GM12878 (cell line): ENCODE results near the gene ADK. TPM values are rescaled to one million over a fixed set of nuclear protein-coding genes. Genes with fewer than 3 reads are reported as not detected.

ENCODE experiments used
- BACH1 ChIP-seq: fragments of 450-650 bp; IDR thresholded peaks from 2 replicates; pipeline ENCODE4 v1.6.1; 2017; ENCODE audit warnings: mild to moderate bottlenecking, borderline replicate concordance
- BMI1 ChIP-seq: fragments of 450-650 bp; IDR thresholded peaks from 2 replicates; pipeline ENCODE4 v1.6.1; 2016; ENCODE audit warnings: mild to moderate bottlenecking, moderate library complexity, borderline replicate concordance
- CBX3 ChIP-seq: fragments of 200-600 bp; sonication (generic); IDR thresholded peaks from 2 replicates; pipeline ENCODE4 v1.6.1; 2016; ENCODE audit warnings: low read depth, borderline replicate concordance
- ETV6 ChIP-seq, 2 experiments: fragments of 450-650 bp in 1 of 2; IDR thresholded peaks in 1 of 2; conservative IDR thresholded peaks in 1 of 2; 2 replicates each; pipeline ENCODE4 v1.6.1; 2014; ENCODE audit warnings: antibody characterized with exemption in 1 of 2, borderline replicate concordance in 1 of 2, low read depth in 1 of 2, mild to moderate bottlenecking in 1 of 2, moderate library complexity in 1 of 2
- IRF4 ChIP-seq: IDR thresholded peaks from 2 replicates; pipeline ENCODE4 v1.6.1; 2011; ENCODE audit warnings: low read depth, low read length
- JUND ChIP-seq: IDR thresholded peaks from 2 replicates; pipeline ENCODE4 v1.6.1; 2012; ENCODE audit warnings: low read depth, mild to moderate bottlenecking, low read length, improper control_type of control experiment, moderate library complexity
- NFIC ChIP-seq: IDR thresholded peaks from 2 replicates; pipeline ENCODE4 v1.6.1; 2012; ENCODE audit warnings: low read depth, mild to moderate bottlenecking, inconsistent platforms, low read length, moderate library complexity
- POLR2A ChIP-seq: IDR thresholded peaks from 2 replicates; pipeline ENCODE4 v1.6.1; 2011; ENCODE audit warnings: low read depth, mild to moderate bottlenecking, low read length
- RB1 ChIP-seq: fragments of 450-650 bp; formaldehyde crosslinking; IDR thresholded peaks from 2 replicates; pipeline ENCODE4 v1.6.1; 2017; ENCODE audit warnings: mild to moderate bottlenecking, borderline replicate concordance
- RFX5 ChIP-seq: IDR thresholded peaks from 2 replicates; pipeline ENCODE4 v1.6.1; 2011; ENCODE audit warnings: low read depth, low read length, improper control_type of control experiment
- SMAD1 ChIP-seq: fragments of 450-650 bp; IDR thresholded peaks from 2 replicates; pipeline ENCODE4 v1.6.1; 2018; ENCODE audit warnings: mild to moderate bottlenecking, low read depth; ENCODE audit not compliant: partially characterized antibody
- SPI1 ChIP-seq: IDR thresholded peaks from 2 replicates; pipeline ENCODE4 v1.6.1; 2011; ENCODE audit warnings: low read depth, mild to moderate bottlenecking, low read length, moderate library complexity, borderline replicate concordance; ENCODE audit not compliant: insufficient read depth
- YBX1 ChIP-seq: fragments of 450-650 bp; IDR thresholded peaks from 2 replicates; pipeline ENCODE4 v1.6.1; 2016; ENCODE audit warnings: antibody characterized with exemption
- ZBED1 ChIP-seq: IDR thresholded peaks from 2 replicates; pipeline ENCODE4 v1.6.1; 2016; ENCODE audit warnings: borderline replicate concordance
- polyA plus RNA-seq, 11 experiments: library from polyadenylated mRNA; depleted of rRNA in 4 of 11; unstranded in 6 of 11; stranded (reverse) in 5 of 11; fragments of >200 nt; fragmentation: Nextera tagmentation in 4 of 11; fragmentation: Illumina TruSeq in 1 of 11; extraction: Ambion mirVana in 4 of 11; extraction: Trizol in 1 of 11; gene quantifications; 1 replicate in 1 of 11; 2 replicates in 10 of 11; pipeline versions ENCODE4 v1.2.1 to v1.2.3, GENCODE V29; 2011 to 2016; ENCODE audit warnings: inconsistent platforms in 2 of 11, missing spikeins in 2 of 11, low read depth in 1 of 11
- total RNA-seq, 4 experiments: library from RNA; depleted of rRNA in 3 of 4; stranded (reverse); fragments of >200 nt in 3 of 4; fragmentation: Illumina TruSeq in 1 of 4; extraction: Trizol in 1 of 4; gene quantifications; 2 replicates each; pipeline versions ENCODE4 v1.2.1 to v1.2.3, GENCODE V29; 2013 to 2021
- TF ChIP-seq, protein P1 (sequence below): fragments of 450-650 bp; IDR thresholded peaks from 2 replicates; pipeline ENCODE4 v1.6.1; 2016; ENCODE audit warnings: mild to moderate bottlenecking, moderate library complexity, borderline replicate concordance

The ADK gene
- total and polyA plus RNA-seq, 10 of the 15 experiments (the other 5 are each of a cell fraction or from before 2014, with no cell fraction given), result 42.0 to 151 (median 81.6) TPM

- TF ChIP-seq, protein P1, sequence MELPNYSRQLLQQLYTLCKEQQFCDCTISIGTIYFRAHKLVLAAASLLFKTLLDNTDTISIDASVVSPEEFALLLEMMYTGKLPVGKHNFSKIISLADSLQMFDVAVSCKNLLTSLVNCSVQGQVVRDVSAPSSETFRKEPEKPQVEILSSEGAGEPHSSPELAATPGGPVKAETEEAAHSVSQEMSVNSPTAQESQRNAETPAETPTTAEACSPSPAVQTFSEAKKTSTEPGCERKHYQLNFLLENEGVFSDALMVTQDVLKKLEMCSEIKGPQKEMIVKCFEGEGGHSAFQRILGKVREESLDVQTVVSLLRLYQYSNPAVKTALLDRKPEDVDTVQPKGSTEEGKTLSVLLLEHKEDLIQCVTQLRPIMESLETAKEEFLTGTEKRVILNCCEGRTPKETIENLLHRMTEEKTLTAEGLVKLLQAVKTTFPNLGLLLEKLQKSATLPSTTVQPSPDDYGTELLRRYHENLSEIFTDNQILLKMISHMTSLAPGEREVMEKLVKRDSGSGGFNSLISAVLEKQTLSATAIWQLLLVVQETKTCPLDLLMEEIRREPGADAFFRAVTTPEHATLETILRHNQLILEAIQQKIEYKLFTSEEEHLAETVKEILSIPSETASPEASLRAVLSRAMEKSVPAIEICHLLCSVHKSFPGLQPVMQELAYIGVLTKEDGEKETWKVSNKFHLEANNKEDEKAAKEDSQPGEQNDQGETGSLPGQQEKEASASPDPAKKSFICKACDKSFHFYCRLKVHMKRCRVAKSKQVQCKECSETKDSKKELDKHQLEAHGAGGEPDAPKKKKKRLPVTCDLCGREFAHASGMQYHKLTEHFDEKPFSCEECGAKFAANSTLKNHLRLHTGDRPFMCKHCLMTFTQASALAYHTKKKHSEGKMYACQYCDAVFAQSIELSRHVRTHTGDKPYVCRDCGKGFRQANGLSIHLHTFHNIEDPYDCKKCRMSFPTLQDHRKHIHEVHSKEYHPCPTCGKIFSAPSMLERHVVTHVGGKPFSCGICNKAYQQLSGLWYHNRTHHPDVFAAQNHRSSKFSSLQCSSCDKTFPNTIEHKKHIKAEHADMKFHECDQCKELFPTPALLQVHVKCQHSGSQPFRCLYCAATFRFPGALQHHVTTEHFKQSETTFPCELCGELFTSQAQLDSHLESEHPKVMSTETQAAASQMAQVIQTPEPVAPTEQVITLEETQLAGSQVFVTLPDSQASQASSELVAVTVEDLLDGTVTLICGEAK, result no peak
- TF ChIP-seq JUND (no peak), SPI1 (no peak), BACH1 (no peak), POLR2A (no peak), RB1 (no peak), NFIC (no peak), IRF4 (no peak), CBX3 (no peak), ETV6 (conservative IDR thresholded peaks at IDR 0.05 in 1 of 2, IDR thresholded peaks at IDR 0.05 in 1 of 2; ENCODE audit: borderline replicate concordance in 1 of 2, low read depth in 1 of 2) (no peak), ZBED1 (no peak), YBX1 (no peak), BMI1 (no peak), RFX5 (no peak), SMAD1 (no peak)
Measured at GRCh38 chr10:74238031-74238431, 87.0 kb downstream of the ADK start (continued).
